MM.1S (cell line): Measurements from ENCODE around the gene COX6A1.

ENCODE experiments used
- CTCF ChIP-seq: fragments of 300-600 bp; sonication (generic); IDR thresholded peaks from 2 replicates; pipeline ENCODE4 v1.5.1; 2016; ENCODE audit warnings: antibody characterized with exemption, low read length, mixed read lengths
- EZH2 ChIP-seq: fragments of 300-600 bp; sonication (generic); optimal IDR thresholded peaks from 2 replicates; pipeline ENCODE3; 2017; ENCODE audit warnings: low read depth, mild to moderate bottlenecking, antibody characterized with exemption, low read length, mixed read lengths
- EZH2phosphoT487 ChIP-seq: fragments of 300-600 bp; sonication (generic); IDR thresholded peaks from 2 replicates; pipeline ENCODE4 v1.6.1; 2018; ENCODE audit warnings: antibody characterized with exemption, low read length

GRCh38 chr12:120425797-120426196 lies 12.1 kb upstream of the COX6A1 start:
- TF ChIP-seq CTCF (no peak), EZH2 (no peak), EZH2phosphoT487 (no peak)
